PC-3 (cell line): Measurements from ENCODE around the gene CCDC38.

Experiments used
- EZH2 ChIP-seq: fragments of 300-600 bp; sonication (generic); IDR thresholded peaks from one replicate; pipeline ENCODE4 v1.6.1; 2017; ENCODE audit warnings: antibody characterized with exemption, mild to moderate bottlenecking, low read length; ENCODE audit not compliant: unreplicated experiment
- TF ChIP-seq, protein P1 (sequence below): fragments of 300-600 bp; sonication (generic); conservative IDR thresholded peaks from 2 replicates; pipeline ENCODE4 v1.5.1; 2017; ENCODE audit warnings: antibody characterized with exemption, low read depth, mild to moderate bottlenecking, low read length

DNA sequence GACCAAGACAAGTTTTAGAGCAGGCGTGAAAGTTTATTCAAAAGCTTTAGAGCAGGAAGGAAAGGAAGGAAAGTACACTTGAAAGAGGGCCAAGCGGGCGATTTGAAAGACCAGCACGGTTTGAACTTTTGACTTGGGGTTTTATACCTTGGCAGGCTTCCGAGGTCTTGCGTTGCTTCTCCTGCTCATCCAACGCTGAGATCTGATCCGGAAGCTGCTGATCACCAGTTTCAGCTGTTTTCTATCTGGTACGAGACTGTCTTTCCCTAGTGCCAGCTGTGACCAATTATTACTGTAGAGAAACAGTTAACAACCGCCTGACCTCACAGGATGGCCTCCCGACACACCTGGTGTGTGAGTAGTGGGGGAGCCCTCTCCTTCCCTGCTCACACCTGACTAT lies 104.3 kb downstream of the CCDC38 start:
- TF ChIP-seq, protein P1, sequence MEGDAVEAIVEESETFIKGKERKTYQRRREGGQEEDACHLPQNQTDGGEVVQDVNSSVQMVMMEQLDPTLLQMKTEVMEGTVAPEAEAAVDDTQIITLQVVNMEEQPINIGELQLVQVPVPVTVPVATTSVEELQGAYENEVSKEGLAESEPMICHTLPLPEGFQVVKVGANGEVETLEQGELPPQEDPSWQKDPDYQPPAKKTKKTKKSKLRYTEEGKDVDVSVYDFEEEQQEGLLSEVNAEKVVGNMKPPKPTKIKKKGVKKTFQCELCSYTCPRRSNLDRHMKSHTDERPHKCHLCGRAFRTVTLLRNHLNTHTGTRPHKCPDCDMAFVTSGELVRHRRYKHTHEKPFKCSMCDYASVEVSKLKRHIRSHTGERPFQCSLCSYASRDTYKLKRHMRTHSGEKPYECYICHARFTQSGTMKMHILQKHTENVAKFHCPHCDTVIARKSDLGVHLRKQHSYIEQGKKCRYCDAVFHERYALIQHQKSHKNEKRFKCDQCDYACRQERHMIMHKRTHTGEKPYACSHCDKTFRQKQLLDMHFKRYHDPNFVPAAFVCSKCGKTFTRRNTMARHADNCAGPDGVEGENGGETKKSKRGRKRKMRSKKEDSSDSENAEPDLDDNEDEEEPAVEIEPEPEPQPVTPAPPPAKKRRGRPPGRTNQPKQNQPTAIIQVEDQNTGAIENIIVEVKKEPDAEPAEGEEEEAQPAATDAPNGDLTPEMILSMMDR: no peak
- TF ChIP-seq EZH2: no peak
